ENCODE results near the gene ARHGAP30. TPM values are rescaled to one million over a fixed set of nuclear protein-coding genes. Genes with fewer than 3 reads are reported as not detected.
A peak's percentile ranks its signal among the peaks of the same experiment; 100 is the strongest.
"Not testable (repeated sequence)": the region's sequence is repeated elsewhere in the genome, so short reads cannot be mapped to it uniquely, and the experiment has no call there.

ARHGAP30 gene, protein sequence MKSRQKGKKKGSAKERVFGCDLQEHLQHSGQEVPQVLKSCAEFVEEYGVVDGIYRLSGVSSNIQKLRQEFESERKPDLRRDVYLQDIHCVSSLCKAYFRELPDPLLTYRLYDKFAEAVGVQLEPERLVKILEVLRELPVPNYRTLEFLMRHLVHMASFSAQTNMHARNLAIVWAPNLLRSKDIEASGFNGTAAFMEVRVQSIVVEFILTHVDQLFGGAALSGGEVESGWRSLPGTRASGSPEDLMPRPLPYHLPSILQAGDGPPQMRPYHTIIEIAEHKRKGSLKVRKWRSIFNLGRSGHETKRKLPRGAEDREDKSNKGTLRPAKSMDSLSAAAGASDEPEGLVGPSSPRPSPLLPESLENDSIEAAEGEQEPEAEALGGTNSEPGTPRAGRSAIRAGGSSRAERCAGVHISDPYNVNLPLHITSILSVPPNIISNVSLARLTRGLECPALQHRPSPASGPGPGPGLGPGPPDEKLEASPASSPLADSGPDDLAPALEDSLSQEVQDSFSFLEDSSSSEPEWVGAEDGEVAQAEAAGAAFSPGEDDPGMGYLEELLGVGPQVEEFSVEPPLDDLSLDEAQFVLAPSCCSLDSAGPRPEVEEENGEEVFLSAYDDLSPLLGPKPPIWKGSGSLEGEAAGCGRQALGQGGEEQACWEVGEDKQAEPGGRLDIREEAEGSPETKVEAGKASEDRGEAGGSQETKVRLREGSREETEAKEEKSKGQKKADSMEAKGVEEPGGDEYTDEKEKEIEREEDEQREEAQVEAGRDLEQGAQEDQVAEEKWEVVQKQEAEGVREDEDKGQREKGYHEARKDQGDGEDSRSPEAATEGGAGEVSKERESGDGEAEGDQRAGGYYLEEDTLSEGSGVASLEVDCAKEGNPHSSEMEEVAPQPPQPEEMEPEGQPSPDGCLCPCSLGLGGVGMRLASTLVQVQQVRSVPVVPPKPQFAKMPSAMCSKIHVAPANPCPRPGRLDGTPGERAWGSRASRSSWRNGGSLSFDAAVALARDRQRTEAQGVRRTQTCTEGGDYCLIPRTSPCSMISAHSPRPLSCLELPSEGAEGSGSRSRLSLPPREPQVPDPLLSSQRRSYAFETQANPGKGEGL
- 100 to 1,000 TPM; 260 to 273 TPM for total RNA-seq

DNA sequence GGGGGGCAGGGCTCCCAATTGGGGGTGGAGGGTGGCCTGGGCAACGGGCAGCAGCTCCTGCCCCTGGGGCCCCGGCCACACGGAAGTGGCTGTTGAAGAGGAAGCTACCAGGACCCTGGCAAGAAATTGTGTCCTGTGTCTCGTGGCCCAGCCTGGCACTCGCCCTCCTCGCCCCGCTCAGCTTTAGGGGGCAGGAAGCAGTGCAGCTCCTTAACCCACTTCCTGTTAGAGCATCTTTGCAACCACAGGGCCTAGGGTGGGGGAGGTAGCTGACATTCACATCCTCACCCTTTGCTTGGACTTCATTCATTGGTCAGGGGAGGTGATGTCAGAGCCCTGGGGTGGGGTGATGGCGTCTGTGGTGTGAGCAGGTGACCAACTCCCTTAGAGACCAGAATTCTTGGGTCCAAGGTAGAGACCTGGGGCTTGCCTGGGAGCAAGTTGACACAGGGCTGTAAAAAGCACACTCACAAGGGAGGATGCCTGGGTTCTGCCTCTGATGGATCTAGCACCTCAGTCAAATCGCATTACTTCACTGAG, at the start of gene ARHGAP30:
Gene ARHGAP30, minus strand, starts transcription at position 161 of the 540 bp plus-strand sequence. CDS start 267 bp downstream, outside the sequence.
- ATAC-seq (peak; percentile 79), DNase-seq (peak; percentile 98)
- CTCF ChIA-PET: interaction anchor here (0.8 to 8.2 kb wide), 11 partner anchors 13 to 232 kb away, joined by 3 to 154 read pairs (median 5); partner anchors contain the start of genes F11R, KLHDC9, TSTD1 and USF1
- H3K27ac Mint-ChIP-seq: peak within 1 kb of the TSS; percentile 100
- no peaks in the 10 kb centered on the region for H3K9me3 Mint-ChIP-seq (ENCODE audit: low read depth)
- peaks cover 59% of the 10 kb centered on the region for H3K4me1 Mint-ChIP-seq
- H3K27me3 Mint-ChIP-seq: no peaks in the 10 kb centered on the region
- peaks cover 29% of the 10 kb centered on the region for H3K36me3 Mint-ChIP-seq
- H3K4me3 Mint-ChIP-seq: peak within 1 kb of the TSS; percentile 99

DNA sequence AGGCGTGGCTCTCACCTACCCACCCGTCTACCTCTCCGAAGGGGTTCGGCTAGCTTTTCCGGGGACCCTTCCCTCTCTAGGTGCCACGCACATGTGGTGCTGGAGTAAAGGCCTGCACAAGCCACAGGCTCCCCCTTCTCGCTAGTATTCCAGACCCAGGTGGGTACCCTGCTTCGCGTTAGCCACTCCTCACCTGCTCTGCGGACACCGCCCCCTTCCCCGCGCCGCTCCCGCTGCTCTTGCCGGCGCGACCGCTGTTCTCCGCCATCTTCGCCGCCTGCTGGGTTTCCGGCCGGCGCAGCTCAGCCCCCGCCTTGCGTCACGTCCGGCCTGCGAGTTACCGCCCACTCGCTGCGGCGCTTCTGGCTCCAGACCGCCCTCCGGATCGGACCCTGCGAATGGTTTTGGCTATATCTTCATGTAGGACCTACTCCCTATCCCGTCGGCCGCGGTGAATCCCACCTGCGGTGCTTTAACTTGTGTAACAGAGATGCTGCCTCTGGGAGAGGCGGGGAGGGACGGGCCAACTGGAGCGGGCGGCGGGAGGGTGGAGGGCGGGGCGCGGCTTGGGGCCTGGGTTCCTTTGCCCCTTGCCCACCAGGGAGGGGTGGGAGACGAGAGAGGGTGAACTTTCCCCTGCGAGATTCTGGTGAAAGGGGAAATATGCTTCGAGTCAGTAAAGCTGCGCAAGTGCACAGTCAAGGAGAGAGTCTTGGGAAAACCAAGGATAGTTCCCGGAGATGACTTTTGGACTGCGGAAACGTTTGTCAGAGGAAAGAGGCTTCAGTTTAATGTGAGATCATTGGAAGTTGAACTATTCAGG, 48.3 kb upstream of the ARHGAP30 start, which contains the start of the genes NIT1 and PFDN2:
Gene NIT1, plus strand, starts transcription at position 347 of the 823 bp plus-strand sequence. Its CDS starts 72 bp downstream, at position 419.
Gene PFDN2, minus strand, starts transcription at position 279 of the 823 bp plus-strand sequence. Its CDS starts 11 bp downstream, at position 268.
- H3K36me3 Mint-ChIP-seq: peaks cover 35% of the 10 kb centered on the region
- DNase-seq (peak; percentile 92), ATAC-seq (peak; percentile 84)
- H3K4me3 Mint-ChIP-seq: peak within 1 kb of the TSS; percentile 93
- H3K27ac Mint-ChIP-seq: peak within 1 kb of the TSS; percentile 96
- no peaks in the 10 kb centered on the region for H3K9me3 Mint-ChIP-seq (ENCODE audit: low read depth)
- CTCF ChIA-PET: interaction anchor here (0.7 to 2.1 kb wide), 12 partner anchors 13 to 79 kb away, joined by 3 to 11 read pairs (median 4); partner anchors contain the start of genes DEDD, KLHDC9, PPOX and TSTD1
- H3K27me3 Mint-ChIP-seq: no peaks in the 10 kb centered on the region
- H3K4me1 Mint-ChIP-seq: peaks cover 63% of the 10 kb centered on the region

DNA sequence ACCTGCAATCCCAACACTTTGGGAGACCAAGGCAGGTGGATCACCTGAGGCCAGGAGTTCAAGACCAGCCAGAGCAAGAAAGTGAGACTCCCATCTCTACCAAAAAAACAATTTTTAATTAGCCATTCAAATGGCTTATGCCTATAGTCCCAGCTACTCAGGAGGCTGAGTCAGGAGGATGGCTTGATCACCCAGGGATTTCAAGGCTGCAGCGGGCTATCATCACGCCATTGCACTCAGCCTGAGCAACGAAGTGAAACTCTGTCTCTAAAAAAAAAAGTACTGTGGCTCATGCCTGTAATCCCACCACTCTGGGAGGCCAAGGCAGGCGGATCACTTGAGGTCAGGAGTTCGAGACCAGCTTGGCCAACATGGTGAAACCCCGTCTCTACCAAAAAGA, 46.3 kb upstream of the ARHGAP30 start:
- Mint-ChIP-seq H3K27ac (peak overlapping the region; percentile 52), H3K4me3 (peak overlapping the region; percentile 93), H3K4me1 (peaks cover 72% of the 10 kb centered on the region), H3K36me3 (peaks cover 22% of the 10 kb centered on the region)
- H3K27me3 Mint-ChIP-seq; H3K9me3 Mint-ChIP-seq (ENCODE audit: low read depth); DNase-seq; ATAC-seq; CTCF ChIA-PET: not testable (repeated sequence)

DNA sequence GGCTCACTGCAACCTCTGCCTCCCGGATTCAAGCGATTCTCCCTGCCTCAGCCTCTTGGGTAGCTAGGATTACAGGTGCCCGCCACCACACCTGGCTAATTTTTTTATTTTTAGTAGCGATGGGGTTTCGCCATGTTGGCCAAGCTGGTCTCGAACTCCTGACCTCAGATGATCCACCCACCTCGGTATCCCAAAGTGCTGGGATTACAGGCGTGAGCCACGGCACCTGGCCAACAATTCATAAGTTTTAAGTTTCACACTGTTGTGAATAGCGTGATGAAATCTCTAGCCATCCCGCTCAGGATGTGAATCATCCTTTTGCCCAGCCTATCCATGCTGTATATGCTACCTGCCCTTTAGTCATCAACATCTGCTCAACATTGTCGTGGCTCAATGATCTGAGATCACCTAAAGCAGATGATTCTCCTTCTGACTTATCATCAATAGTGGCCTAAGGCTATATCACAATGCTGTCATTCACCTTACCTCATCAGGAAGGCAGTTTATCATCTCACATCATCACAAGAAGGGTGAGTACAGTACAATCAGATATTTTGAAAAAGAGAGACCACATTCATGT, 45.5 kb upstream of the ARHGAP30 start:
- Mint-ChIP-seq H3K27me3 (no peaks in the 10 kb centered on the region), H3K4me3 (peak overlapping the region; percentile 93), H3K4me1 (peaks cover 70% of the 10 kb centered on the region), H3K27ac (peak overlapping the region; percentile 52), H3K9me3 (ENCODE audit: low read depth) (no peaks in the 10 kb centered on the region), H3K36me3 (peaks cover 18% of the 10 kb centered on the region)
- DNase-seq (peak; percentile 54), ATAC-seq (peak; percentile 18)
- CTCF ChIA-PET: no interaction called here

DNA sequence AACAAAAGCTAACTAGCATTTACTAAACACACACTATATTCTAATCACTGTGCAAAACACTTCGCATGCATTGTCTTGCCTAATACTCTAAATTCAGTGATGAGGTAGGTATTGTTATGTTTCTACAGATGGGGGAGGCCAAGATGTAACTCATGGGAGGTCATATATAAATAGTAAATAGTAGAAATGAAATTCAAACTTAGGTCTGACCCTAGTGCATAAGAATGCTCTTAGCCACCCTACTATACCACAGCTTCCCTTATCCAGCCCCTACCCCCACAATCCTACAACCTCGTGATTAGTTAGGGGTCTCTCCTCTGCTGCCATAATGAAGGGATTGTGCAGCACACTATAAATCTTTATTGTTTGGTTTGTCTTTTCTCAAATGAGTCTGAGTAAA, 44.9 kb upstream of the ARHGAP30 start:
- CTCF ChIA-PET: no interaction called here
- Mint-ChIP-seq H3K36me3 (peaks cover 15% of the 10 kb centered on the region), H3K4me3 (no peak overlapping the region), H3K27me3 (no peaks in the 10 kb centered on the region), H3K27ac (peak overlapping the region; percentile 69), H3K4me1 (peaks cover 63% of the 10 kb centered on the region), H3K9me3 (ENCODE audit: low read depth) (no peaks in the 10 kb centered on the region)
- DNase-seq (no peak), ATAC-seq (no peak)

DNA sequence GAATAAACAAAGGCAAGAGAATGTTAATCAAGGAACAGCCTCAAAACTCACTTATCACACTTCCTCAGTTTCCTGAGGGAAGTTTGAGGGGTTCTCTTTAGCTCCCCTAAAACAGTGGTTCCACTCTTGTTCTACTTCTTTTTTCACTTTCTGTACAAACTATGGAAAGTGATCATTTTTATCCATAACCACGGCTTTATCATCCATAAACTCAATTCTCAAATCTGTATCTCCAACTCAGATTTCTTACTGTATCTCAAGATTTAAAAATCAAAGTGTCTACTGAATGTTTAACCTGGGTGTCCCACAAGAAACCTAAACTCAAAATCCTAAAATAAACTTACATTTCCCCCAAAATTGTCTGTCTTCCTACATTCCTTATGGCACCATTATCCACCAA, 44.2 kb upstream of the ARHGAP30 start:
- no peaks in the 10 kb centered on the region for H3K27me3 Mint-ChIP-seq
- H3K27ac Mint-ChIP-seq: peak overlapping the region; percentile 69
- CTCF ChIA-PET: no interaction called here
- H3K36me3 Mint-ChIP-seq: peaks cover 19% of the 10 kb centered on the region
- no peak for DNase-seq
- no peak for ATAC-seq
- no peak overlapping the region for H3K4me3 Mint-ChIP-seq
- H3K4me1 Mint-ChIP-seq: peaks cover 59% of the 10 kb centered on the region
- no peaks in the 10 kb centered on the region for H3K9me3 Mint-ChIP-seq (ENCODE audit: low read depth)

DNA sequence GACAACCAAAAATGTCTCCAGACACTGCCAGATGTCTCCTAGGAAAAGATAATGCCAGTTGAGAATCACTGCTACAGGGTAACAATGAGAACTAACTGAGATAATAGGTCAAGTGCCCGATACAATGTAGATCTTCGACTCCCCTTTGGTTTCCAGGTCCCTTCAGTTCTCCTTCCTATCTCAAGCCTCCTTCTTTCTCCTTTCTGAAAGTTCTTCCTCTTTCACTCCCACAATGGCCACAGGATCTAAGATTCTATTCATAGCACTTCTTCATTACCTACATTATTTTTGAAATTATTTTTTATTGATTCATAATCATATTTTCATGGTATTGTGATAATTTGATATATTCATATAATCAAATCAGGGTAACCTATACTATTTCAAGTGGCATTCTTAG, 41.8 kb upstream of the ARHGAP30 start:
- no peak for DNase-seq
- no peaks in the 10 kb centered on the region for H3K9me3 Mint-ChIP-seq (ENCODE audit: low read depth)
- no peak overlapping the region for H3K27ac Mint-ChIP-seq
- no peaks in the 10 kb centered on the region for H3K27me3 Mint-ChIP-seq
- CTCF ChIA-PET: interaction anchor here (0.7 to 1.1 kb wide), 3 partner anchors 14 to 70 kb away, joined by 3 to 4 read pairs (median 3); no protein-coding TSS in a partner anchor
- peaks cover 27% of the 10 kb centered on the region for H3K36me3 Mint-ChIP-seq
- H3K4me1 Mint-ChIP-seq: peaks cover 50% of the 10 kb centered on the region
- no peak overlapping the region for H3K4me3 Mint-ChIP-seq
- ATAC-seq: no peak

DNA sequence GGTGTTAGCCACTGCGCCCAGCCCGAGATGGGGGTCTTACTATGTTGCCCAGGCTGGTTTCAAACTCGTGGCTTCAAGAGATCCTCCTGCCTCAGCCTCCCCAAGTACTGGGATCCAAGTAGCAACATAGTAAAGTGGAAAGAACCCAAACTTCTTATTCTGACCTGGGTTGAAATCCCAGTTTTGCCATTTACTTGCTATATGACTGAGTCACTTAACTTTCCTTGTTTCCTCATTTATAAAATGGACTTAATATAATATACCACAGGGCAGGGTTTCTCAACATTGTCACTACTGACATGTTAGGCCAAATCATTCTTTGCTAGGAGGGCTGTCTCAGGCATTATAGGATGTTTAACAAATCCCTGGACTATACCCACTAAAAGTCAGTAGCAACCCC, 41.4 kb upstream of the ARHGAP30 start:
- CTCF ChIA-PET: interaction anchor here (1.1 kb wide), 1 partner anchor 30 kb away, joined by 4 read pairs; no protein-coding TSS in a partner anchor

DNA sequence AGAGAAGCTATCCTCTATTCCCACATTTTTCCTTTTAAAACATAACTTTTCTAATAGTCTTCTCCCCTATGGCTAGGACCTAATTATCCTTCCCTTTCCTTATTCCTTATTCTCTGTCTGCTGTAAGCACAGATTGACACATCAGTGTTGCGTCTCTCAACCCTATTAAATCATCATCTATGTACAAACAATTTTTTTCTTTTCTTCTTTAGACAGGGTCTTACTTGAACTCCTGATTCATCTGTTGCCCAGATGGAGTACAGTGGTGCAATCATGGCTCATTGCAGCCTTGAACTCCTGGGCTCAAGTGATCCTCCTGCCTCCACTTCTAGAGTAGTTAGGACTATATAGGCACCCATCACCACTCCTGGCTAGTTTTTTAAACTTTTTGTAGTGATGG, 36.7 kb upstream of the ARHGAP30 start:
- CTCF ChIA-PET: interaction anchor here (1.9 kb wide), 1 partner anchor 9 kb away, joined by 7 read pairs; no protein-coding TSS in a partner anchor
- Mint-ChIP-seq H3K27me3 (no peaks in the 10 kb centered on the region), H3K4me3 (no peak overlapping the region), H3K9me3 (ENCODE audit: low read depth) (no peaks in the 10 kb centered on the region), H3K4me1 (peaks cover 15% of the 10 kb centered on the region), H3K36me3 (peaks cover 21% of the 10 kb centered on the region), H3K27ac (no peak overlapping the region)
- ATAC-seq (no peak), DNase-seq (no peak)

More for the DNA sequence above, 41.4 kb upstream of the ARHGAP30 start:
- Mint-ChIP-seq H3K4me1 (peaks cover 47% of the 10 kb centered on the region), H3K27me3 (no peaks in the 10 kb centered on the region), H3K36me3 (peaks cover 27% of the 10 kb centered on the region), H3K4me3 (no peak overlapping the region), H3K27ac (no peak overlapping the region), H3K9me3 (ENCODE audit: low read depth) (no peaks in the 10 kb centered on the region)
- DNase-seq (no peak), ATAC-seq (no peak)

DNA sequence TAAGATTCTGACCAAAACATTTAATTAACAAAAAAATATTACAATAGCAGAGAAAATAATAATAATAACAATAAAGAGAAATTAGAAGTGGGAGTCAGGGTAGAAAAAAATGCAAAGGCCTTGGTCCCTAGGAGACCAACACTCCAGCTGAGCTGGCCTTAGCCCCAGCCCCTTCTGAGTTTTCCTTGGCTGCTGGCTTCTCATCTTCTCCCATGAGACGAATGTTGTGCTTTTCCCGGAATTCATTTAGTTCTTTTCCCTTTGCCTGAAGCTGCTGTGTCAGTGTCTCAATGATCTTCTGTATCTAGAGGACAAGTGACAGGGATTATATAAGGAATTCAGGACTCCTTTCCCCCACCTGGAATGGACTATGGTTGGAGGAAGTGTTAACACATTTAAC, 30.9 kb upstream of the ARHGAP30 start:
- no peak for DNase-seq
- no peak for ATAC-seq
- peaks cover 13% of the 10 kb centered on the region for H3K36me3 Mint-ChIP-seq
- H3K27me3 Mint-ChIP-seq: no peaks in the 10 kb centered on the region
- H3K27ac Mint-ChIP-seq: no peak overlapping the region
- peaks cover 24% of the 10 kb centered on the region for H3K4me1 Mint-ChIP-seq
- H3K4me3 Mint-ChIP-seq: no peak overlapping the region
- CTCF ChIA-PET: interaction anchor here (0.8 to 5.9 kb wide), 3 partner anchors 9 to 110 kb away, joined by 3 to 154 read pairs (median 6); partner anchors contain the start of gene ARHGAP30
- no peaks in the 10 kb centered on the region for H3K9me3 Mint-ChIP-seq (ENCODE audit: low read depth)

DNA sequence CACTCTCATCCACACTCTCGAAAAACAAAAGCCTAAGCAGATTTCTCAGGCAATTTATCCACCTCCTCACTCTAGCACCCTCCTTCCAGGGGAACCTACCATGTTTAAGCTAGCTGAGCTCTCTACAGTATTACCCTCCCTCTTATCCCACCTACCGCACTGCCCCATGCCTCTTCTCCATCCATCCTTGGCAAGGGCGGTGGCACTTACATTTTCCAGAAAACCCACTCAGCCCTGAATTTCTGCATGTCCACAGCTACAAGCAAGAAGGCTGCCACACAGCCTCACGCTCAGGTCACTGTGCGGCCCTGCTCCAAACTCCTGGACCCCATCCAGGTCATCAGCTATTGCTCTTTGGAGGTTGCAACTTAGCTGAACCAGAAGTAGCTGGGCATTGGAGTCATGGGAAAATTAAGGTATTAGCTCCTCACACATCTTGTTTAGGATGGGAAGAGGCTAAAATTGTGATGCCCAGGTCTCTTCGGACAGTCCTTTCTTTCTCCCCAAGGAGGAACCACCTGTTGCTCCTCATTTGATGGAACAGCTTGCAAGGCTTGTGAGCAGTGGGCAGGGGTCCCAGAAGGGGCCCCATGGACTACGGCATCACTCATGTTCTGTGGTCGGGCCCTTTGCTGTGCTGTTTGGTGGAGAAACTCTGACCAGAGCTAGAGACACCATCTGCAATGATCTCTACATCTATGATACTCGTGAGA, 29.6 kb upstream of the ARHGAP30 start:
- no peaks in the 10 kb centered on the region for H3K27me3 Mint-ChIP-seq
- DNase-seq (no peak), ATAC-seq (no peak)
- CTCF ChIA-PET: interaction anchor here (0.8 to 5.9 kb wide), 15 partner anchors 10 to 262 kb away, joined by 3 to 154 read pairs (median 11); partner anchors contain the start of genes ARHGAP30, DEDD, NIT1 and PFDN2
- H3K27ac Mint-ChIP-seq: peak overlapping the region; percentile 40
- H3K4me1 Mint-ChIP-seq: peaks cover 24% of the 10 kb centered on the region
- peaks cover 13% of the 10 kb centered on the region for H3K36me3 Mint-ChIP-seq
- H3K4me3 Mint-ChIP-seq: peak overlapping the region; percentile 54
- H3K9me3 Mint-ChIP-seq (ENCODE audit: low read depth): no peaks in the 10 kb centered on the region

Measured in activated CD8-positive, alpha-beta memory T cell treated with anti-CD3 and anti-CD28 coated beads, Interleukin-2, amount 10 ng/mL, durations not matched to agents 7 days and 5 days (primary cell).